A549 (cell line): ENCODE measurements around the gene GNG7. TPM values are rescaled to one million over a fixed set of nuclear protein-coding genes. Genes with fewer than 3 reads are reported as not detected.
"Not testable (repeated sequence)": the region's sequence is repeated elsewhere in the genome, so short reads cannot be mapped to it uniquely, and the experiment has no call there.

Source experiments
- ATAC-seq, 2 experiments: fragments of 200-7000 bp in 1 of 2; fragments of >200 bp in 1 of 2; cut with Nextera tagmentation in 1 of 2; cut with Tn5 transposase in 1 of 2; 3 replicates each; pipeline versions ENCODE4 v1.8.0 to v1.9.1; 2018 to 2020; ENCODE audit warnings: mild to moderate bottlenecking in 1 of 2, moderate library complexity in 1 of 2
- CTCF ChIA-PET: fragments of 300-600 bp; sonication (Branson Sonifier 250); formaldehyde crosslinking; extraction: SDS; loops from one replicate; lab custom pipeline; 2021; ENCODE audit warnings: antibody characterized with exemption, inconsistent platforms; lab: Yijun Ruan, JAX
- POLR2A ChIA-PET: fragments of 350-600 bp; formaldehyde crosslinking; extraction: SDS; loops from one replicate; lab custom pipeline; 2021; ENCODE audit warnings: antibody characterized with exemption, inconsistent platforms; lab: Yijun Ruan, JAX
- DNase-seq, 2 experiments: peaks; one replicate each; pipeline versions ENCODE4 v3.0.0 to v3.0.0-alpha.2; 2011 to 2016; ENCODE audit warnings: low read depth in 1 of 2, low spot score in 1 of 2
- FAIRE-seq: peaks from 2 replicates; lab custom pipeline; 2011; peaks lifted over from hg19 to GRCh38; lab: Jason Lieb, UNC
- H3K27ac ChIP-seq, 2 experiments: fragments of >200 bp; sonication (Bioruptor Twin); formaldehyde crosslinking; 3 replicates each; pipeline ENCODE4 v1.5.1; 2016 to 2017
- H3K4me1 ChIP-seq: fragments of >200 bp; sonication (Bioruptor Twin); formaldehyde crosslinking; 3 replicates; pipeline ENCODE4 v1.6.1; 2016
- H3K4me2 ChIP-seq: fragments of >200 bp; sonication (Bioruptor Twin); formaldehyde crosslinking; 3 replicates; pipeline ENCODE4 v1.6.1; 2016
- H3K4me3 ChIP-seq: fragments of >200 bp; sonication (Bioruptor Twin); formaldehyde crosslinking; 3 replicates; pipeline ENCODE4 v1.5.1; 2016
- H3K9me3 ChIP-seq: fragments of >200 bp; sonication (Bioruptor Twin); formaldehyde crosslinking; 3 replicates; pipeline ENCODE4 v1.6.1; 2016
- BHLHE40 ChIP-seq: IDR thresholded peaks from 2 replicates; pipeline ENCODE4 v1.6.1; 2012; ENCODE audit warnings: low read depth, low read length, inconsistent platforms
- CBX2 ChIP-seq: fragments of 200-600 bp; sonication (generic); IDR thresholded peaks from 2 replicates; pipeline ENCODE4 v1.6.1; 2016; ENCODE audit warnings: low read depth, mild to moderate bottlenecking, borderline replicate concordance
- CHD2 ChIP-seq: fragments of 150-350 bp; IDR thresholded peaks from 2 replicates; pipeline ENCODE4 v1.6.1; 2014; ENCODE audit warnings: low read length; ENCODE audit not compliant: partially characterized antibody
- E2F6 ChIP-seq: IDR thresholded peaks from 2 replicates; pipeline ENCODE4 v1.6.1; 2012; ENCODE audit warnings: low read depth, borderline replicate concordance
- EHF ChIP-seq: fragments of 250-450 bp; sonication (Bioruptor Pico); IDR thresholded peaks from 2 replicates; pipeline ENCODE4 v1.5.0; 2020; ENCODE audit warnings: mild to moderate bottlenecking
- EHMT2 ChIP-seq: fragments of 200-600 bp; sonication (generic); IDR thresholded peaks from 2 replicates; pipeline ENCODE4 v1.6.1; 2016; ENCODE audit warnings: antibody characterized with exemption, low read depth, mild to moderate bottlenecking, moderate library complexity
- HDAC2 ChIP-seq: fragments of 200-600 bp; sonication (generic); IDR thresholded peaks from 2 replicates; pipeline ENCODE4 v1.6.1; 2016
- HEYL ChIP-seq: fragments of 250-450 bp; sonication (Bioruptor Pico); IDR thresholded peaks from 2 replicates; pipeline ENCODE4 v1.8.0; 2021; ENCODE audit warnings: mild to moderate bottlenecking, moderate library complexity
- HOXA7 ChIP-seq: fragments of 250-450 bp; sonication (Bioruptor Pico); IDR thresholded peaks from 2 replicates; pipeline ENCODE4 v1.5.0; 2020; ENCODE audit warnings: mild to moderate bottlenecking, moderate library complexity
- KDM5A ChIP-seq: fragments of 200-600 bp; sonication (generic); IDR thresholded peaks from 2 replicates; pipeline ENCODE4 v1.6.1; 2016; ENCODE audit warnings: antibody characterized with exemption, mild to moderate bottlenecking
- MAFK ChIP-seq: fragments of 450-650 bp; IDR thresholded peaks from 2 replicates; pipeline ENCODE4 v1.6.1; 2014; ENCODE audit not compliant: partially characterized antibody
- MYC ChIP-seq: IDR thresholded peaks from 2 replicates; pipeline ENCODE4 v1.6.1; 2012; ENCODE audit warnings: mild to moderate bottlenecking, inconsistent platforms, low read length, improper control_type of control experiment, borderline replicate concordance
- NPAS2 ChIP-seq: fragments of 250-450 bp; sonication (Bioruptor Pico); IDR thresholded peaks from 2 replicates; pipeline ENCODE4 v1.8.0; 2022; ENCODE audit warnings: mild to moderate bottlenecking, moderate library complexity, borderline replicate concordance
- NR3C1 ChIP-seq: fragments of >200 bp; sonication (Bioruptor Twin); formaldehyde crosslinking; IDR thresholded peaks from 3 replicates; pipeline ENCODE4 v1.6.1; 2017
- PHF8 ChIP-seq: fragments of 200-600 bp; sonication (generic); IDR thresholded peaks from 2 replicates; pipeline ENCODE4 v1.6.1; 2016; ENCODE audit warnings: low read depth, mild to moderate bottlenecking, antibody characterized with exemption, moderate library complexity, borderline replicate concordance
- POLR2A ChIP-seq: IDR thresholded peaks from 2 replicates; pipeline ENCODE4 v1.6.1; 2012; ENCODE audit warnings: mild to moderate bottlenecking, low read length
- RAD21 ChIP-seq, 2 experiments: fragments of >200 bp in 1 of 2; sonication (Bioruptor Twin) in 1 of 2; formaldehyde crosslinking in 1 of 2; IDR thresholded peaks in 1 of 2; conservative IDR thresholded peaks in 1 of 2; 2 replicates in 1 of 2; 3 replicates in 1 of 2; pipeline ENCODE4 v1.6.1; 2012 to 2018; ENCODE audit warnings: inconsistent platforms in 1 of 2
- RARB ChIP-seq: fragments of 250-450 bp; sonication (Bioruptor Pico); IDR thresholded peaks from 2 replicates; pipeline ENCODE4 v1.8.0; 2021; ENCODE audit warnings: mild to moderate bottlenecking, moderate library complexity
- RCOR1 ChIP-seq: fragments of 150-350 bp; IDR thresholded peaks from 2 replicates; pipeline ENCODE4 v1.6.1; 2014; ENCODE audit warnings: antibody characterized with exemption, low read length, low read depth
- RFX5 ChIP-seq: fragments of 450-650 bp; IDR thresholded peaks from 2 replicates; pipeline ENCODE4 v1.7.1; 2014; ENCODE audit warnings: antibody characterized with exemption, mild to moderate bottlenecking, moderate library complexity
- RNF2 ChIP-seq: fragments of 200-600 bp; sonication (generic); IDR thresholded peaks from 2 replicates; pipeline ENCODE4 v1.6.1; 2016; ENCODE audit warnings: low read depth, mild to moderate bottlenecking, antibody characterized with exemption, moderate library complexity, borderline replicate concordance
- SMC3 ChIP-seq: fragments of >200 bp; sonication (Bioruptor Twin); formaldehyde crosslinking; IDR thresholded peaks from 3 replicates; pipeline ENCODE4 v1.6.1; 2018; ENCODE audit warnings: inconsistent platforms
- SREBF2 ChIP-seq: fragments of 450-650 bp; IDR thresholded peaks from 2 replicates; pipeline ENCODE4 v1.6.1; 2014; ENCODE audit warnings: mild to moderate bottlenecking, moderate library complexity
- TFCP2L1 ChIP-seq: fragments of 250-450 bp; sonication (Bioruptor Pico); IDR thresholded peaks from 2 replicates; pipeline ENCODE4 v1.5.0; 2021; ENCODE audit warnings: mild to moderate bottlenecking
- TP53 ChIP-seq: fragments of 250-450 bp; sonication (Bioruptor Pico); IDR thresholded peaks from 2 replicates; pipeline ENCODE4 v1.5.0; 2021; ENCODE audit warnings: mild to moderate bottlenecking, moderate library complexity
- ZC3H11A ChIP-seq: fragments of 450-650 bp; IDR thresholded peaks from 2 replicates; pipeline ENCODE4 v1.6.1; 2014; ENCODE audit warnings: antibody characterized with exemption, mild to moderate bottlenecking
- ZFP36 ChIP-seq: fragments of 450-650 bp; IDR thresholded peaks from 2 replicates; pipeline ENCODE4 v1.6.1; 2014; ENCODE audit warnings: borderline replicate concordance; ENCODE audit not compliant: partially characterized antibody
- ZNF302 ChIP-seq: fragments of 250-450 bp; sonication (Bioruptor Pico); IDR thresholded peaks from 2 replicates; pipeline ENCODE4 v1.9.0; 2021; ENCODE audit warnings: inconsistent platforms, mild to moderate bottlenecking, moderate library complexity
- WGBS: methylation state at CpG from one replicate; pipeline ENCODE4 v1.1.6; 2017; ENCODE audit errors: missing lambda C conversion rate; 5-methylcytosine and 5-hydroxymethylcytosine counted together
- polyA plus RNA-seq, 4 experiments: library from polyadenylated mRNA; depleted of rRNA in 3 of 4; stranded (reverse); fragments of >200 nt; fragmentation: RNase III in 1 of 4; extraction: RNeasy Plus Mini Kit Qiagen cat#74134 plus additional on column Dnase treatment in 1 of 4; gene quantifications; 2 replicates in 3 of 4; 3 replicates in 1 of 4; pipeline ENCODE4 v1.2.3, GENCODE V29; 2011 to 2017
- TF ChIP-seq, protein P1 (sequence below): IDR thresholded peaks from 2 replicates; pipeline ENCODE4 v1.6.1; 2012

Gene GNG7
- polyA plus RNA-seq, 2 of the 4 experiments (the other 2 are of a cell fraction) = 0.06 to 0.08 TPM

GRCh38 chr19:2574971-2575630 lies 127.4 kb downstream of the GNG7 start:
- ChIA-PET POLR2A (no interaction called here), CTCF (interaction anchor here (0.9 kb wide), 1 partner anchor 101 kb away, joined by 3 read pairs; no protein-coding TSS in a partner anchor)
- WGBS = 90% methylated on average over 18 of the region's 19 CpGs

GRCh38 chr19:2574478-2574931 lies 128.0 kb downstream of the GNG7 start:
- H3K4me3 ChIP-seq = no peak overlapping the region
- peak overlapping the region; percentile 96; a peak in 5 of 6 replicates for H3K27ac ChIP-seq
- ChIA-PET POLR2A (no interaction called here), CTCF (interaction anchor here (0.9 kb wide), 1 partner anchor 101 kb away, joined by 3 read pairs; no protein-coding TSS in a partner anchor)
- FAIRE-seq = no peak
- WGBS = 84% methylated on average over 15 of the region's 15 CpGs
- H3K4me2 ChIP-seq = no peak overlapping the region
- H3K4me1 ChIP-seq = peaks cover 29% of the 10 kb centered on the region
- no peak for DNase-seq
- no peak for ATAC-seq
- H3K9me3 ChIP-seq = no peaks in the 10 kb centered on the region
- no peak for TF ChIP-seq CHD2
- TF ChIP-seq ZNF302 (CRISPR knock-in tag) = no peak
- no peak for TF ChIP-seq SMC3
- TF ChIP-seq TP53 (CRISPR knock-in tag) = no peak
- no peak for TF ChIP-seq RNF2
- no peak for TF ChIP-seq RFX5
- no peak for TF ChIP-seq TFCP2L1 (CRISPR knock-in tag)
- TF ChIP-seq RARB = no peak

More at GRCh38 chr19:2574971-2575630, 127.4 kb downstream of the GNG7 start:
- no peak for FAIRE-seq
- Histone ChIP-seq H3K4me2 (no peak overlapping the region), H3K9me3 (no peaks in the 10 kb centered on the region)
- ATAC-seq = no peak
- TF ChIP-seq PHF8 (no peak), POLR2A (no peak), EHF (CRISPR knock-in tag) (no peak), BHLHE40 (no peak), EHMT2 (no peak), ZFP36 (no peak), SREBF2 (no peak), CBX2 (no peak), NR3C1 (no peak), HEYL (no peak), RCOR1 (no peak), ZC3H11A (no peak), HOXA7 (no peak), RNF2 (no peak), MYC (no peak), RAD21 (conservative IDR thresholded peaks at IDR 0.05 in 1 of 2, IDR thresholded peaks at IDR 0.05 in 1 of 2) (no peak), TFCP2L1 (CRISPR knock-in tag) (no peak)
- TF ChIP-seq, protein P1, sequence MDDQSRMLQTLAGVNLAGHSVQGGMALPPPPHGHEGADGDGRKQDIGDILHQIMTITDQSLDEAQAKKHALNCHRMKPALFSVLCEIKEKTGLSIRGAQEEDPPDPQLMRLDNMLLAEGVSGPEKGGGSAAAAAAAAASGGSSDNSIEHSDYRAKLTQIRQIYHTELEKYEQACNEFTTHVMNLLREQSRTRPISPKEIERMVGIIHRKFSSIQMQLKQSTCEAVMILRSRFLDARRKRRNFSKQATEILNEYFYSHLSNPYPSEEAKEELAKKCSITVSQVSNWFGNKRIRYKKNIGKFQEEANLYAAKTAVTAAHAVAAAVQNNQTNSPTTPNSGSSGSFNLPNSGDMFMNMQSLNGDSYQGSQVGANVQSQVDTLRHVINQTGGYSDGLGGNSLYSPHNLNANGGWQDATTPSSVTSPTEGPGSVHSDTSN = no peak
- TF ChIP-seq, all 56 proteins: peak for 0
- H3K4me3 ChIP-seq = no peak overlapping the region
- peak overlapping the region; percentile 96; a peak in 5 of 6 replicates for H3K27ac ChIP-seq
- peaks cover 35% of the 10 kb centered on the region for H3K4me1 ChIP-seq
- DNase-seq = no peak

DNA sequence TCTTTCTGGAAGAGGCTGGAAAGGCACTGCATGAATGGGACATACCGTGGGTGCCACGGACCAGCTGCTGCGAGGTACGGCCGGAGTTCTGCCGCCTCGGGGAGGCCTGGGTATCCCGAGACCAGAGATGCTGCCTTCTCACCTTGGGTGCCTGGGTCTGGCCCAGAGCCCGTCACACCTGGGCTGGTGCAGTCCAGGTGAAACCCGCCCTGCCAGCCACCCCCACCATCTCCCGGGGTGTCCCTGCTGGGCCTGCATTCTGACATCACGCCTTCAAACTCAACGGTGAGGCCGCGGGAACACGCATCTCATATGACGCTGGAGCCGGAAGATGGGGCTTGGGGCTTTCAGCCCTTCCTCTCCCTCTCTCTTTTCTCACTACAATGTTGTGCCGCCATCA lies 128.6 kb downstream of the GNG7 start:
- no peak for FAIRE-seq

GRCh38 chr19:2572152-2572551 lies 130.3 kb downstream of the GNG7 start:
- ATAC-seq, H3K4me3 ChIP-seq, DNase-seq, H3K9me3 ChIP-seq, FAIRE-seq, H3K27ac ChIP-seq, H3K4me2 ChIP-seq, POLR2A ChIA-PET: not testable (repeated sequence)
- 90% methylated on average over 12 of the region's 12 CpGs for WGBS
- peaks cover 13% of the 10 kb centered on the region for H3K4me1 ChIP-seq
- CTCF ChIA-PET = interaction anchor here (1.8 kb wide), 1 partner anchor 18 kb away, joined by 4 read pairs; no protein-coding TSS in a partner anchor

More for the DNA sequence above, 128.6 kb downstream of the GNG7 start:
- Histone ChIP-seq H3K4me2 (no peak overlapping the region), H3K4me1 (peaks cover 29% of the 10 kb centered on the region), H3K4me3 (no peak overlapping the region), H3K9me3 (no peaks in the 10 kb centered on the region), H3K27ac (peak overlapping the region in 1 of 2 experiments; percentile 96; a peak in 2 of 6 replicates)
- WGBS = 90% methylated on average over 19 of the region's 19 CpGs
- DNase-seq (no peak), ATAC-seq (no peak)
- CTCF ChIA-PET = interaction anchor here (1.8 kb wide), 1 partner anchor 20 kb away, joined by 4 read pairs; no protein-coding TSS in a partner anchor
- no peak for TF ChIP-seq HDAC2
- no peak for TF ChIP-seq E2F6
- TF ChIP-seq KDM5A = no peak
- TF ChIP-seq NPAS2 (CRISPR knock-in tag) = no peak
- TF ChIP-seq RCOR1 = no peak
- TF ChIP-seq EHMT2 = no peak
- TF ChIP-seq MAFK = no peak
- POLR2A ChIA-PET = no interaction called here
